Spleen (tissue), 3 donors: Measurements from ENCODE around the gene ZNF23.

Experiments used
- POLR2A ChIP-seq, 3 donors: fragments of 450-650 bp; IDR thresholded peaks; one replicate each; pipeline ENCODE4 v1.5.1; 2017; ENCODE audit warnings: antibody characterized with exemption in 3 of 3, mild to moderate bottlenecking in 1 of 3
- POLR2AphosphoS5 ChIP-seq, 3 donors: sonication (generic); formaldehyde crosslinking; IDR thresholded peaks; one replicate each; pipeline ENCODE4 v1.5.1; 2017; ENCODE audit warnings: antibody characterized with exemption in 3 of 3

- TF ChIP-seq POLR2A (IDR thresholded peaks at IDR 0.05) = no peak
- no peak for TF ChIP-seq POLR2AphosphoS5 (IDR thresholded peaks at IDR 0.05)
Measured at GRCh38 chr16:71507061-71507460, 45.0 kb upstream of the ZNF23 start.
